DOHH2 (cell line): ENCODE data around the gene SLC26A2.

Experiments
- H3F3A ChIP-seq: fragments of 200-600 bp; sonication (generic), shearing (Covaris generic); 2 replicates; pipeline ENCODE4 v1.6.0; 2016; ENCODE audit warnings: antibody characterized with exemption, mild to moderate bottlenecking; ENCODE audit not compliant: control insufficient read depth, insufficient read depth
- H3K27ac ChIP-seq: fragments of 200-600 bp; sonication (generic); 2 replicates; pipeline ENCODE4 v1.5.1; 2014; ENCODE audit warnings: low read depth, mild to moderate bottlenecking, low read length, moderate library complexity
- H3K27me3 ChIP-seq: fragments of 200-600 bp; sonication (generic); 2 replicates; pipeline ENCODE4 v1.6.1; 2014; ENCODE audit warnings: mild to moderate bottlenecking, low read length, mixed read lengths; ENCODE audit not compliant: control insufficient read depth
- H3K36me3 ChIP-seq: fragments of 200-600 bp; sonication (generic); 2 replicates; pipeline ENCODE4 v1.6.1; 2014; ENCODE audit warnings: mild to moderate bottlenecking, low read length, moderate library complexity, mixed read lengths; ENCODE audit not compliant: control insufficient read depth
- H3K4me1 ChIP-seq: fragments of 200-600 bp; sonication (generic); 2 replicates; pipeline ENCODE4 v1.6.1; 2014; ENCODE audit warnings: mild to moderate bottlenecking, low read length, mixed read lengths; ENCODE audit not compliant: control insufficient read depth
- H3K4me2 ChIP-seq: fragments of 200-600 bp; sonication (generic); 2 replicates; pipeline ENCODE4 v1.6.0; 2014; ENCODE audit warnings: mild to moderate bottlenecking, low read length, moderate library complexity
- H3K4me3 ChIP-seq: fragments of 200-600 bp; sonication (generic); 2 replicates; pipeline ENCODE4 v1.5.1; 2014; ENCODE audit warnings: mild to moderate bottlenecking, low read length, mixed read lengths
- H3K79me2 ChIP-seq: fragments of 200-600 bp; sonication (generic); 2 replicates; pipeline ENCODE4 v1.6.1; 2014; ENCODE audit warnings: mild to moderate bottlenecking, low read length, mixed read lengths; ENCODE audit not compliant: control insufficient read depth
- H3K9me2 ChIP-seq: fragments of 200-600 bp; sonication (generic); replicated peaks from 2 replicates; pipeline ENCODE4 v1.6.1; 2014; ENCODE audit warnings: mild to moderate bottlenecking, low read length, mixed read lengths; ENCODE audit not compliant: control insufficient read depth
- H3K9me3 ChIP-seq: fragments of 200-600 bp; sonication (generic); 2 replicates; pipeline ENCODE4 v1.6.1; 2014; ENCODE audit warnings: antibody characterized with exemption, low read length, mixed read lengths; ENCODE audit not compliant: control insufficient read depth, insufficient read depth
- H4K20me1 ChIP-seq: fragments of 200-600 bp; sonication (generic); 2 replicates; pipeline ENCODE4 v1.6.0; 2014; ENCODE audit warnings: low read depth, mild to moderate bottlenecking, antibody characterized with exemption, low read length, moderate library complexity; ENCODE audit not compliant: control insufficient read depth, insufficient read depth
- CTCF ChIP-seq: fragments of 200-600 bp; sonication (generic); IDR thresholded peaks from one replicate; pipeline ENCODE4 v1.5.1; 2014; ENCODE audit warnings: antibody characterized with exemption, mild to moderate bottlenecking, low read depth, low read length; ENCODE audit not compliant: poor library complexity, severe bottlenecking
- EZH2phosphoT487 ChIP-seq: fragments of 200-600 bp; sonication (generic); IDR thresholded peaks from 2 replicates; pipeline ENCODE4 v1.6.1; 2017; ENCODE audit warnings: borderline replicate concordance, mild to moderate bottlenecking, antibody characterized with exemption, low read length, moderate library complexity, mixed read lengths

SLC26A2 gene

GRCh38 chr5:149940077-149940574, 20.4 kb upstream of the SLC26A2 start:
- Histone ChIP-seq H3K79me2 (no peaks in the 10 kb centered on the region), H3F3A (no peaks in the 10 kb centered on the region), H3K9me2 (no peaks in the 10 kb centered on the region), H3K4me2 (no peak overlapping the region), H3K9me3 (no peaks in the 10 kb centered on the region), H3K27me3 (peaks cover 31% of the 10 kb centered on the region), H3K4me3 (no peak overlapping the region), H3K36me3 (no peaks in the 10 kb centered on the region), H4K20me1 (no peaks in the 10 kb centered on the region), H3K4me1 (no peaks in the 10 kb centered on the region), H3K27ac (no peak overlapping the region)
- TF ChIP-seq CTCF (no peak), EZH2phosphoT487 (no peak)

GRCh38 chr5:149940941-149941644, 19.5 kb upstream of the SLC26A2 start:
- H4K20me1 ChIP-seq, result no peaks in the 10 kb centered on the region
- H3K4me1 ChIP-seq, result no peaks in the 10 kb centered on the region
- H3K4me2 ChIP-seq, result no peak overlapping the region
- no peaks in the 10 kb centered on the region for H3F3A ChIP-seq
- TF ChIP-seq CTCF (no peak), EZH2phosphoT487 (no peak)
- peaks cover 25% of the 10 kb centered on the region for H3K27me3 ChIP-seq
- no peaks in the 10 kb centered on the region for H3K9me2 ChIP-seq
- no peaks in the 10 kb centered on the region for H3K36me3 ChIP-seq
- no peak overlapping the region for H3K4me3 ChIP-seq
- no peak overlapping the region for H3K27ac ChIP-seq
- no peaks in the 10 kb centered on the region for H3K79me2 ChIP-seq
- H3K9me3 ChIP-seq, result no peaks in the 10 kb centered on the region

GRCh38 chr5:149941795-149942194, 18.8 kb upstream of the SLC26A2 start:
- H3K27ac ChIP-seq, result no peak overlapping the region

More at GRCh38 chr5:149941795-149942194, 18.8 kb upstream of the SLC26A2 start:
- no peak overlapping the region for H3K4me2 ChIP-seq
- H3K9me3 ChIP-seq, result no peaks in the 10 kb centered on the region
- H3K4me1 ChIP-seq, result no peaks in the 10 kb centered on the region
- H3F3A ChIP-seq, result no peaks in the 10 kb centered on the region
- H3K36me3 ChIP-seq, result no peaks in the 10 kb centered on the region
- no peak overlapping the region for H3K4me3 ChIP-seq
- no peaks in the 10 kb centered on the region for H3K9me2 ChIP-seq
- H3K27me3 ChIP-seq, result peaks cover 20% of the 10 kb centered on the region
- no peaks in the 10 kb centered on the region for H3K79me2 ChIP-seq
- H4K20me1 ChIP-seq, result no peaks in the 10 kb centered on the region
- TF ChIP-seq CTCF (no peak), EZH2phosphoT487 (no peak)
